Fibroblast of lung (primary cell): ENCODE measurements around the gene MTMR3. TPM values are rescaled to one million over a fixed set of nuclear protein-coding genes. Genes with fewer than 3 reads are reported as not detected.
A peak's percentile ranks its signal among the peaks of the same experiment; 100 is the strongest.

ENCODE experiments used
- DNase-seq, 2 donors: peaks; one replicate each; pipeline versions ENCODE4 v3.0.0 to v3.0.0-alpha.2; 2010; ENCODE audit warnings: low read depth in 2 of 2
- H2AFZ ChIP-seq: 2 replicates; pipeline ENCODE4 v1.5.1; 2012; ENCODE audit warnings: low read length, control low read depth, inconsistent platforms
- H3K27ac ChIP-seq: 2 replicates; pipeline ENCODE4 v1.5.1; 2011; ENCODE audit warnings: low read length, control low read depth; ENCODE audit not compliant: insufficient read depth
- H3K27me3 ChIP-seq: 2 replicates; pipeline ENCODE4 v1.5.1; 2011; ENCODE audit warnings: mild to moderate bottlenecking, low read length; ENCODE audit not compliant: control insufficient read depth, insufficient read depth
- H3K36me3 ChIP-seq: 2 replicates; pipeline ENCODE4 v1.5.1; 2011; ENCODE audit warnings: low read length; ENCODE audit not compliant: control insufficient read depth, insufficient read depth
- H3K4me1 ChIP-seq: 2 replicates; pipeline ENCODE4 v1.5.1; 2011; ENCODE audit warnings: low read length; ENCODE audit not compliant: control insufficient read depth, insufficient read depth; ENCODE audit errors: extremely low read depth
- H3K4me2 ChIP-seq: 2 replicates; pipeline ENCODE4 v1.5.1; 2011; ENCODE audit warnings: low read length, control low read depth; ENCODE audit not compliant: insufficient read depth; ENCODE audit errors: extremely low read depth
- H3K4me3 ChIP-seq, 4 experiments: fragments of 200-600 bp in 1 of 4; sonication (generic) in 1 of 4; replicated peaks in 1 of 4; 2 replicates each; pipeline ENCODE4 v1.5.1; 2011 to 2016; ENCODE audit warnings: low read length in 4 of 4, low read depth in 3 of 4, mild to moderate bottlenecking in 3 of 4, control low read depth in 2 of 4, inconsistent platforms in 1 of 4, mixed read lengths in 1 of 4; ENCODE audit not compliant: insufficient read depth in 1 of 4; ENCODE audit errors: control extremely low read depth in 1 of 4
- H3K79me2 ChIP-seq: 2 replicates; pipeline ENCODE4 v1.5.1; 2012; ENCODE audit warnings: mild to moderate bottlenecking, low read length, inconsistent platforms; ENCODE audit not compliant: control insufficient read depth, insufficient read depth
- H3K9ac ChIP-seq: 2 replicates; pipeline ENCODE4 v1.5.1; 2011; ENCODE audit warnings: mild to moderate bottlenecking, low read length, control low read depth; ENCODE audit not compliant: insufficient read depth
- H3K9me3 ChIP-seq: 2 replicates; pipeline ENCODE4 v1.5.1; 2012; ENCODE audit warnings: low read depth, low read length; ENCODE audit not compliant: control insufficient read depth, insufficient read depth
- H4K20me1 ChIP-seq: 2 replicates; pipeline ENCODE4 v1.5.1; 2011; ENCODE audit warnings: low read length; ENCODE audit not compliant: control insufficient read depth, insufficient read depth; ENCODE audit errors: extremely low read depth
- CTCF ChIP-seq, 2 donors: IDR thresholded peaks in 1 of 2; conservative IDR thresholded peaks in 1 of 2; 1 replicate in 1 of 2; 2 replicates in 1 of 2; pipeline ENCODE4 v1.5.1; 2011 to 2012; ENCODE audit warnings: low read length in 2 of 2, control low read depth in 1 of 2, inconsistent platforms in 1 of 2, low read depth in 1 of 2, mild to moderate bottlenecking in 1 of 2
- EZH2 ChIP-seq: IDR thresholded peaks from 2 replicates; pipeline ENCODE4 v1.5.1; 2012; ENCODE audit warnings: low read length, control low read depth, mild to moderate bottlenecking; ENCODE audit errors: missing control alignments
- polyA plus RNA-seq, 2 donors: library from polyadenylated mRNA; depleted of rRNA in 1 of 2; stranded (reverse) in 1 of 2; unstranded in 1 of 2; fragments of >200 nt; gene quantifications; 2 replicates each; pipeline ENCODE4 v1.2.1, GENCODE V29; 2011 to 2012; ENCODE audit warnings: missing spikeins in 1 of 2
- total RNA-seq: library from RNA; depleted of rRNA; stranded (reverse); fragments of >200 nt; gene quantifications from 2 replicates; pipeline ENCODE4 v1.2.1, GENCODE V29; 2014

MTMR3 gene
- total and polyA plus RNA-seq, 2 donors (not counting 1 experiment from before 2014, with no cell fraction given): 15.0 to 31.2 TPM

GRCh38 chr22:30043161-30043560 lies 160.2 kb downstream of the MTMR3 start:
- H3K4me3 ChIP-seq: no peak overlapping the region
- H4K20me1 ChIP-seq: no peaks in the 10 kb centered on the region
- no peak overlapping the region for H3K9ac ChIP-seq
- peaks cover 14% of the 10 kb centered on the region for H3K4me1 ChIP-seq
- no peak overlapping the region for H3K4me2 ChIP-seq
- no peak for TF ChIP-seq CTCF (conservative IDR thresholded peaks at IDR 0.05 in 1 of 2, IDR thresholded peaks at IDR 0.05 in 1 of 2; ENCODE audit: low read depth in 1 of 2, low read length in 2 of 2)
- no peaks in the 10 kb centered on the region for H3K27me3 ChIP-seq
- no peak overlapping the region for H2AFZ ChIP-seq
- no peaks in the 10 kb centered on the region for H3K36me3 ChIP-seq
- H3K27ac ChIP-seq: no peak overlapping the region
- DNase-seq: no peak
- H3K79me2 ChIP-seq: no peaks in the 10 kb centered on the region
- no peaks in the 10 kb centered on the region for H3K9me3 ChIP-seq

GRCh38 chr22:30044369-30044768 lies 161.4 kb downstream of the MTMR3 start:
- Histone ChIP-seq H3K9me3 (no peaks in the 10 kb centered on the region), H3K9ac (no peak overlapping the region), H4K20me1 (no peaks in the 10 kb centered on the region), H3K4me3 (no peak overlapping the region), H2AFZ (no peak overlapping the region), H3K36me3 (no peaks in the 10 kb centered on the region), H3K4me1 (peaks cover 10% of the 10 kb centered on the region), H3K27ac (peak overlapping the region; percentile 53), H3K27me3 (no peaks in the 10 kb centered on the region), H3K79me2 (no peaks in the 10 kb centered on the region), H3K4me2 (peak overlapping the region; percentile 46)
- no peak for TF ChIP-seq CTCF (conservative IDR thresholded peaks at IDR 0.05 in 1 of 2, IDR thresholded peaks at IDR 0.05 in 1 of 2; ENCODE audit: low read depth in 1 of 2, low read length in 2 of 2)
- no peak for TF ChIP-seq EZH2
- DNase-seq: peak; percentile 90 to 99

GRCh38 chr22:30044881-30045493 lies 162.0 kb downstream of the MTMR3 start:
- Histone ChIP-seq H3K9ac (no peak overlapping the region), H3K27ac (no peak overlapping the region), H2AFZ (no peak overlapping the region), H3K79me2 (no peaks in the 10 kb centered on the region), H4K20me1 (no peaks in the 10 kb centered on the region), H3K4me2 (no peak overlapping the region), H3K36me3 (no peaks in the 10 kb centered on the region), H3K9me3 (no peaks in the 10 kb centered on the region), H3K27me3 (no peaks in the 10 kb centered on the region), H3K4me3 (no peak overlapping the region), H3K4me1 (peaks cover 10% of the 10 kb centered on the region)
- no peak for DNase-seq
- TF ChIP-seq CTCF (conservative IDR thresholded peaks at IDR 0.05 in 1 of 2, IDR thresholded peaks at IDR 0.05 in 1 of 2; ENCODE audit: low read depth in 1 of 2, low read length in 2 of 2): no peak
- no peak for TF ChIP-seq EZH2
